HEK293 (cell line): ENCODE results near the gene KCNK2.

Source experiments
- CTCF ChIA-PET: fragments of 350-600 bp; formaldehyde crosslinking; extraction: SDS; loops from one replicate; lab custom pipeline; 2021; ENCODE audit warnings: antibody characterized with exemption; lab: Yijun Ruan, JAX
- POLR2A ChIA-PET: fragments of 300-600 bp; formaldehyde crosslinking; extraction: SDS; loops from one replicate; lab custom pipeline; 2020; ENCODE audit warnings: antibody characterized with exemption, inconsistent platforms; lab: Yijun Ruan, JAX
- H3K27ac ChIP-seq: fragments of 200-500 bp; sonication (Bioruptor generic); 2 replicates; pipeline ENCODE4 v1.5.1; 2014; ENCODE audit warnings: low read depth, low read length, control low read depth, inconsistent platforms; ENCODE audit errors: extremely low read depth
- H3K36me3 ChIP-seq, 2 experiments: fragments of 200-500 bp in 1 of 2; sonication (Bioruptor generic) in 1 of 2; 1 replicate in 1 of 2; 2 replicates in 1 of 2; pipeline ENCODE4 v1.5.1; 2014 to 2017; ENCODE audit warnings: inconsistent platforms in 2 of 2, low read length in 2 of 2; ENCODE audit not compliant: control insufficient read depth in 2 of 2, insufficient read depth in 1 of 2
- H3K4me1 ChIP-seq: fragments of 200-500 bp; sonication (Bioruptor generic); 2 replicates; pipeline ENCODE4 v1.5.1; 2014; ENCODE audit warnings: mild to moderate bottlenecking, low read length, inconsistent platforms; ENCODE audit not compliant: control insufficient read depth, insufficient read depth
- H3K4me3 ChIP-seq: 2 replicates; pipeline ENCODE4 v1.5.1; 2011; ENCODE audit warnings: low read depth, mild to moderate bottlenecking, control low read depth, low read length, moderate library complexity
- H3K9me3 ChIP-seq: fragments of 200-500 bp; sonication (Bioruptor generic); 2 replicates; pipeline ENCODE4 v1.5.1; 2014; ENCODE audit warnings: low read depth, low read length, inconsistent platforms; ENCODE audit not compliant: control insufficient read depth, insufficient read depth
- EGR2 ChIP-seq: fragments of 450-650 bp; formaldehyde crosslinking; IDR thresholded peaks from 2 replicates; pipeline ENCODE4 v1.5.1; 2016; ENCODE audit warnings: low read depth, missing biosample characterization, missing genetic modification characterization
- GLIS1 ChIP-seq: fragments of 450-650 bp; formaldehyde crosslinking; IDR thresholded peaks from 2 replicates; pipeline ENCODE4 v1.5.1; 2016; ENCODE audit warnings: missing biosample characterization, missing genetic modification characterization
- ZBTB1 ChIP-seq: fragments of 450-650 bp; formaldehyde crosslinking; IDR thresholded peaks from 2 replicates; pipeline ENCODE4 v1.5.1; 2016; ENCODE audit warnings: missing biosample characterization, missing genetic modification characterization
- ZBTB7A ChIP-seq: fragments of 450-650 bp; formaldehyde crosslinking; IDR thresholded peaks from 2 replicates; pipeline ENCODE4 v1.5.1; 2016; ENCODE audit warnings: low read depth, missing biosample characterization, missing genetic modification characterization
- ZNF19 ChIP-seq: fragments of 450-650 bp; formaldehyde crosslinking; IDR thresholded peaks from 2 replicates; pipeline ENCODE4; 2016; ENCODE audit warnings: missing biosample characterization, missing genetic modification characterization, low read depth
- ZNF350 ChIP-seq: fragments of 450-650 bp; formaldehyde crosslinking; IDR thresholded peaks from 2 replicates; pipeline ENCODE4 v1.5.0; 2017; ENCODE audit warnings: missing biosample characterization, mild to moderate bottlenecking, missing genetic modification characterization
- ZNF48 ChIP-seq: fragments of 450-650 bp; formaldehyde crosslinking; IDR thresholded peaks from 2 replicates; pipeline ENCODE4 v1.5.1; 2016; ENCODE audit warnings: missing biosample characterization, missing genetic modification characterization
- ZNF544 ChIP-seq: fragments of 450-650 bp; formaldehyde crosslinking; IDR thresholded peaks from 2 replicates; pipeline ENCODE4 v1.5.0; 2017; ENCODE audit warnings: missing biosample characterization, missing genetic modification characterization
- ZNF677 ChIP-seq: fragments of 450-650 bp; IDR thresholded peaks from 2 replicates; pipeline ENCODE4 v1.5.0; 2018; ENCODE audit warnings: missing biosample characterization, mild to moderate bottlenecking, missing genetic modification characterization, moderate library complexity
- ZXDB ChIP-seq: fragments of 450-650 bp; formaldehyde crosslinking; IDR thresholded peaks from 2 replicates; pipeline ENCODE4 v1.5.1; 2016; ENCODE audit warnings: missing biosample characterization, missing genetic modification characterization
- TF ChIP-seq, protein P1 (sequence below): fragments of 450-650 bp; formaldehyde crosslinking; IDR thresholded peaks from 2 replicates; pipeline ENCODE4; 2016; ENCODE audit warnings: missing biosample characterization, missing genetic modification characterization
- TF ChIP-seq, protein P2 (sequence below): fragments of 450-650 bp; formaldehyde crosslinking; IDR thresholded peaks from 2 replicates; pipeline ENCODE4 v1.5.1; 2016; ENCODE audit warnings: missing biosample characterization, missing genetic modification characterization
- TF ChIP-seq, protein P3 (sequence below): fragments of 450-650 bp; formaldehyde crosslinking; IDR thresholded peaks from 2 replicates; pipeline ENCODE4 v1.5.1; 2016; ENCODE audit warnings: missing biosample characterization, missing genetic modification characterization
- TF ChIP-seq, protein P4 (sequence below): fragments of 450-650 bp; formaldehyde crosslinking; IDR thresholded peaks from 2 replicates; pipeline ENCODE4 v1.5.1; 2016; ENCODE audit warnings: missing biosample characterization, missing genetic modification characterization, low read depth
- TF ChIP-seq, protein P5 (sequence below): fragments of 450-650 bp; formaldehyde crosslinking; IDR thresholded peaks from 2 replicates; pipeline ENCODE4 v1.5.1; 2016; ENCODE audit warnings: missing biosample characterization, missing genetic modification characterization
- TF ChIP-seq, protein P6 (sequence below): fragments of 450-650 bp; formaldehyde crosslinking; IDR thresholded peaks from 2 replicates; pipeline ENCODE4 v1.5.1; 2016; ENCODE audit warnings: missing biosample characterization, missing genetic modification characterization
- TF ChIP-seq, protein P7 (sequence below): fragments of 450-650 bp; formaldehyde crosslinking; IDR thresholded peaks from 2 replicates; pipeline ENCODE4 v1.5.1; 2016; ENCODE audit warnings: missing biosample characterization, missing genetic modification characterization, borderline replicate concordance

Gene KCNK2

DNA sequence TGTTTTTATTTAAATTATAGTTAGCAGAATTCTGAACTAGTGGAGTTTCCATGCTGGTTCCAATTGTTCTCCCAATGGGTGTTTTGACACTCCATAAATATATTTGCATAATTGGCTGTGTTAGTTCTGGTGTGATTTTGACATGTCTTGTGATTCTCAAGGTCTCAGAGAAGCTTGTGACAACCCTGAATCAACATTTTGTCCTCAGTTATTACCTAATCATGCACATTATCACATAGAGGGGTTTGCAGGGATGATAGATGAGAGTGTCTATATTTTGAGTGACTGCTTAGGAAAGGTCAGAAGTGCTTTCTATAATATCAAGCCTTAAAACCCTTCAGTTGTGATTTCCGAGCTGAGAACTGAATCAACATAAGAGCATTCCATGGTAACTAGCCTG, 11.5 kb upstream of the KCNK2 start:
- Histone ChIP-seq H3K4me3 (no peak overlapping the region), H3K36me3 (no peaks in the 10 kb centered on the region), H3K9me3 (no peaks in the 10 kb centered on the region), H3K4me1 (no peaks in the 10 kb centered on the region), H3K27ac (no peak overlapping the region)
- ChIA-PET POLR2A (no interaction called here), CTCF (interaction anchor here (0.7 kb wide), 1 partner anchor 75 kb away, joined by 3 read pairs; no protein-coding TSS in a partner anchor)
- no peak for TF ChIP-seq ZNF19 (tag by site-specific recombination)
- no peak for TF ChIP-seq ZNF350
- no peak for TF ChIP-seq GLIS1 (tag by site-specific recombination)
- TF ChIP-seq, protein P1, sequence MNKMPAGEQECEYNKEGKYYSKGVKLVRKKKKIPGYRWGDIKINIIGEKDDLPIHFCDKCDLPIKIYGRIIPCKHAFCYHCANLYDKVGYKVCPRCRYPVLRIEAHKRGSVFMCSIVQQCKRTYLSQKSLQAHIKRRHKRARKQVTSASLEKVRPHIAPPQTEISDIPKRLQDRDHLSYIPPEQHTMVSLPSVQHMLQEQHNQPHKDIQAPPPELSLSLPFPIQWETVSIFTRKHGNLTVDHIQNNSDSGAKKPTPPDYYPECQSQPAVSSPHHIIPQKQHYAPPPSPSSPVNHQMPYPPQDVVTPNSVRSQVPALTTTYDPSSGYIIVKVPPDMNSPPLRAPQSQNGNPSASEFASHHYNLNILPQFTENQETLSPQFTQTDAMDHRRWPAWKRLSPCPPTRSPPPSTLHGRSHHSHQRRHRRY (tag by site-specific recombination): no peak
- no peak for TF ChIP-seq ZNF48 (tag by site-specific recombination)
- TF ChIP-seq, protein P2, sequence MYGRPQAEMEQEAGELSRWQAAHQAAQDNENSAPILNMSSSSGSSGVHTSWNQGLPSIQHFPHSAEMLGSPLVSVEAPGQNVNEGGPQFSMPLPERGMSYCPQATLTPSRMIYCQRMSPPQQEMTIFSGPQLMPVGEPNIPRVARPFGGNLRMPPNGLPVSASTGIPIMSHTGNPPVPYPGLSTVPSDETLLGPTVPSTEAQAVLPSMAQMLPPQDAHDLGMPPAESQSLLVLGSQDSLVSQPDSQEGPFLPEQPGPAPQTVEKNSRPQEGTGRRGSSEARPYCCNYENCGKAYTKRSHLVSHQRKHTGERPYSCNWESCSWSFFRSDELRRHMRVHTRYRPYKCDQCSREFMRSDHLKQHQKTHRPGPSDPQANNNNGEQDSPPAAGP: no peak
- no peak for TF ChIP-seq ZNF544 (tag by site-specific recombination)
- TF ChIP-seq, protein P3, sequence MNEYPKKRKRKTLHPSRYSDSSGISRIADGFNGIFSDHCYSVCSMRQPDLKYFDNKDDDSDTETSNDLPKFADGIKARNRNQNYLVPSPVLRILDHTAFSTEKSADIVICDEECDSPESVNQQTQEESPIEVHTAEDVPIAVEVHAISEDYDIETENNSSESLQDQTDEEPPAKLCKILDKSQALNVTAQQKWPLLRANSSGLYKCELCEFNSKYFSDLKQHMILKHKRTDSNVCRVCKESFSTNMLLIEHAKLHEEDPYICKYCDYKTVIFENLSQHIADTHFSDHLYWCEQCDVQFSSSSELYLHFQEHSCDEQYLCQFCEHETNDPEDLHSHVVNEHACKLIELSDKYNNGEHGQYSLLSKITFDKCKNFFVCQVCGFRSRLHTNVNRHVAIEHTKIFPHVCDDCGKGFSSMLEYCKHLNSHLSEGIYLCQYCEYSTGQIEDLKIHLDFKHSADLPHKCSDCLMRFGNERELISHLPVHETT (tag by site-specific recombination): no peak
- TF ChIP-seq, protein P4, sequence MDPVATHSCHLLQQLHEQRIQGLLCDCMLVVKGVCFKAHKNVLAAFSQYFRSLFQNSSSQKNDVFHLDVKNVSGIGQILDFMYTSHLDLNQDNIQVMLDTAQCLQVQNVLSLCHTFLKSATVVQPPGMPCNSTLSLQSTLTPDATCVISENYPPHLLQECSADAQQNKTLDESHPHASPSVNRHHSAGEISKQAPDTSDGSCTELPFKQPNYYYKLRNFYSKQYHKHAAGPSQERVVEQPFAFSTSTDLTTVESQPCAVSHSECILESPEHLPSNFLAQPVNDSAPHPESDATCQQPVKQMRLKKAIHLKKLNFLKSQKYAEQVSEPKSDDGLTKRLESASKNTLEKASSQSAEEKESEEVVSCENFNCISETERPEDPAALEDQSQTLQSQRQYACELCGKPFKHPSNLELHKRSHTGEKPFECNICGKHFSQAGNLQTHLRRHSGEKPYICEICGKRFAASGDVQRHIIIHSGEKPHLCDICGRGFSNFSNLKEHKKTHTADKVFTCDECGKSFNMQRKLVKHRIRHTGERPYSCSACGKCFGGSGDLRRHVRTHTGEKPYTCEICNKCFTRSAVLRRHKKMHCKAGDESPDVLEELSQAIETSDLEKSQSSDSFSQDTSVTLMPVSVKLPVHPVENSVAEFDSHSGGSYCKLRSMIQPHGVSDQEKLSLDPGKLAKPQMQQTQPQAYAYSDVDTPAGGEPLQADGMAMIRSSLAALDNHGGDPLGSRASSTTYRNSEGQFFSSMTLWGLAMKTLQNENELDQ (tag by site-specific recombination): no peak
- no peak for TF ChIP-seq ZNF677 (tag by site-specific recombination)
- TF ChIP-seq ZBTB7A (tag by site-specific recombination): no peak
- TF ChIP-seq, protein P5, sequence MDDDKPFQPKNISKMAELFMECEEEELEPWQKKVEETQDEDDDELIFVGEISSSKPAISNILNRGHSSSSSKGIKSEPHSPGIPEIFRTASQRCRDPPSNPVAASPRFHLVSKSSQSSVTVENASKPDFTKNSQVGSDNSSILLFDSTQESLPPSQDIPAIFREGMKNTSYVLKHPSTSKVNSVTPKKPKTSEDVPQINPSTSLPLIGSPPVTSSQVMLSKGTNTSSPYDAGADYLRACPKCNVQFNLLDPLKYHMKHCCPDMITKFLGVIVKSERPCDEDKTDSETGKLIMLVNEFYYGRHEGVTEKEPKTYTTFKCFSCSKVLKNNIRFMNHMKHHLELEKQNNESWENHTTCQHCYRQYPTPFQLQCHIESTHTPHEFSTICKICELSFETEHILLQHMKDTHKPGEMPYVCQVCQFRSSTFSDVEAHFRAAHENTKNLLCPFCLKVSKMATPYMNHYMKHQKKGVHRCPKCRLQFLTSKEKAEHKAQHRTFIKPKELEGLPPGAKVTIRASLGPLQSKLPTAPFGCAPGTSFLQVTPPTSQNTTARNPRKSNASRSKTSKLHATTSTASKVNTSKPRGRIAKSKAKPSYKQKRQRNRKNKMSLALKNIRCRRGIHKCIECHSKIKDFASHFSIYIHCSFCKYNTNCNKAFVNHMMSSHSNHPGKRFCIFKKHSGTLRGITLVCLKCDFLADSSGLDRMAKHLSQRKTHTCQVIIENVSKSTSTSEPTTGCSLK: no peak
- no peak for TF ChIP-seq EGR2
- TF ChIP-seq, protein P6, sequence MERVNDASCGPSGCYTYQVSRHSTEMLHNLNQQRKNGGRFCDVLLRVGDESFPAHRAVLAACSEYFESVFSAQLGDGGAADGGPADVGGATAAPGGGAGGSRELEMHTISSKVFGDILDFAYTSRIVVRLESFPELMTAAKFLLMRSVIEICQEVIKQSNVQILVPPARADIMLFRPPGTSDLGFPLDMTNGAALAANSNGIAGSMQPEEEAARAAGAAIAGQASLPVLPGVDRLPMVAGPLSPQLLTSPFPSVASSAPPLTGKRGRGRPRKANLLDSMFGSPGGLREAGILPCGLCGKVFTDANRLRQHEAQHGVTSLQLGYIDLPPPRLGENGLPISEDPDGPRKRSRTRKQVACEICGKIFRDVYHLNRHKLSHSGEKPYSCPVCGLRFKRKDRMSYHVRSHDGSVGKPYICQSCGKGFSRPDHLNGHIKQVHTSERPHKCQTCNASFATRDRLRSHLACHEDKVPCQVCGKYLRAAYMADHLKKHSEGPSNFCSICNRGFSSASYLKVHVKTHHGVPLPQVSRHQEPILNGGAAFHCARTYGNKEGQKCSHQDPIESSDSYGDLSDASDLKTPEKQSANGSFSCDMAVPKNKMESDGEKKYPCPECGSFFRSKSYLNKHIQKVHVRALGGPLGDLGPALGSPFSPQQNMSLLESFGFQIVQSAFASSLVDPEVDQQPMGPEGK (tag by site-specific recombination): no peak
- no peak for TF ChIP-seq ZXDB (tag by site-specific recombination)
- no peak for TF ChIP-seq ZBTB1 (tag by site-specific recombination)
- TF ChIP-seq, protein P7, sequence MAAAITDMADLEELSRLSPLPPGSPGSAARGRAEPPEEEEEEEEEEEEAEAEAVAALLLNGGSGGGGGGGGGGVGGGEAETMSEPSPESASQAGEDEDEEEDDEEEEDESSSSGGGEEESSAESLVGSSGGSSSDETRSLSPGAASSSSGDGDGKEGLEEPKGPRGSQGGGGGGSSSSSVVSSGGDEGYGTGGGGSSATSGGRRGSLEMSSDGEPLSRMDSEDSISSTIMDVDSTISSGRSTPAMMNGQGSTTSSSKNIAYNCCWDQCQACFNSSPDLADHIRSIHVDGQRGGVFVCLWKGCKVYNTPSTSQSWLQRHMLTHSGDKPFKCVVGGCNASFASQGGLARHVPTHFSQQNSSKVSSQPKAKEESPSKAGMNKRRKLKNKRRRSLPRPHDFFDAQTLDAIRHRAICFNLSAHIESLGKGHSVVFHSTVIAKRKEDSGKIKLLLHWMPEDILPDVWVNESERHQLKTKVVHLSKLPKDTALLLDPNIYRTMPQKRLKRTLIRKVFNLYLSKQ (tag by site-specific recombination): no peak
